ENCODE measurements around the gene ACTN1.

DNA sequence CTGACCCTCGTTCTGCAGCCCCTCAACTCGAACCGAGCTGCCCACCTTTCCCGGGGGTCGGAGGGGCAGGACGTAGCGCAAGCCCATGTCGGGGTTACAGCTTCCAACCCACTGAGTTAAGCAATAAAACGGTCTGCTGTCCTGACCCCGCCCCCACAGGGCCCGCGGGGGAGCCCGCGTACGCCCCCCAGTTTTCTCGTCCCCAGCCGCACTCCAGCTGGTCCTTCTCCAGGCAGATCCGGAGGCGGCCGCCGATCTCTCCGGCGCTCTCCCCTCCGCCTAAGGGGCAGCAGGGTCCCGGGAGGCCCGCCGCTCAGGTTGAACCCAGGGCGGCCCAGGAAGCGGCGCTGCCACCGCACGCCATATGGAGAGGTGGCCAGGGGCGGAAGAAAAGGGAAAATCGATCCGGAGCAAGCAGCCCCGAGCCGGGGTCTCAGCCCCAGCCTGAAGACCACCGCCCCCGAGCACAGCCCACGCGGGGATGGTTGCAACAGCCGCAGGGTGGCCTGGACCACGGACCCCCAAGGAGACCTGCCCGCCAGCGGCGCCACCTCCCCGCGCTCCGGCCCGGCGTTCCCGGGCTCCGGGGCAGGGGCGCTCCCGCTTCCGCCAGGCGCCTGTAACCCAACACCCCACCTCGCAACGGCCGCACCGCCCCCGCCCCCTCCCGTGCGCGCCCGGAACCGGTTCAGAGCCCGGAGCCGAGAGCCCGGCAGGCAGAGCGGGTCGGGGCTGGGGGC lies 760 bp downstream of the ACTN1 start:
- TF ChIP-seq, protein P1, sequence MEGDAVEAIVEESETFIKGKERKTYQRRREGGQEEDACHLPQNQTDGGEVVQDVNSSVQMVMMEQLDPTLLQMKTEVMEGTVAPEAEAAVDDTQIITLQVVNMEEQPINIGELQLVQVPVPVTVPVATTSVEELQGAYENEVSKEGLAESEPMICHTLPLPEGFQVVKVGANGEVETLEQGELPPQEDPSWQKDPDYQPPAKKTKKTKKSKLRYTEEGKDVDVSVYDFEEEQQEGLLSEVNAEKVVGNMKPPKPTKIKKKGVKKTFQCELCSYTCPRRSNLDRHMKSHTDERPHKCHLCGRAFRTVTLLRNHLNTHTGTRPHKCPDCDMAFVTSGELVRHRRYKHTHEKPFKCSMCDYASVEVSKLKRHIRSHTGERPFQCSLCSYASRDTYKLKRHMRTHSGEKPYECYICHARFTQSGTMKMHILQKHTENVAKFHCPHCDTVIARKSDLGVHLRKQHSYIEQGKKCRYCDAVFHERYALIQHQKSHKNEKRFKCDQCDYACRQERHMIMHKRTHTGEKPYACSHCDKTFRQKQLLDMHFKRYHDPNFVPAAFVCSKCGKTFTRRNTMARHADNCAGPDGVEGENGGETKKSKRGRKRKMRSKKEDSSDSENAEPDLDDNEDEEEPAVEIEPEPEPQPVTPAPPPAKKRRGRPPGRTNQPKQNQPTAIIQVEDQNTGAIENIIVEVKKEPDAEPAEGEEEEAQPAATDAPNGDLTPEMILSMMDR (IDR thresholded peaks at IDR 0.05), result no peak
- no peak for TF ChIP-seq POLR2A (IDR thresholded peaks at IDR 0.05)

All from lower leg skin (tissue), 3 donors.